NCI-H2227 (cell line): Measurements from ENCODE around the gene ID1.
A peak's percentile ranks its signal among the peaks of the same experiment; 100 is the strongest.
"Not testable (repeated sequence)": the region's sequence is repeated elsewhere in the genome, so short reads cannot be mapped to it uniquely, and the experiment has no call there.

Experiments
- DNase-seq: peaks from one replicate; lab custom pipeline; 2025; ENCODE audit not compliant: unreplicated experiment; lab: John Stamatoyannopoulos, UW

ID1 gene

GRCh38 chr20:31573555-31574321 lies 31.4 kb upstream of the ID1 start:
- peak; percentile 45 for DNase-seq

- not testable (repeated sequence) for DNase-seq
Measured at GRCh38 chr20:31574986-31575385, 30.1 kb upstream of the ID1 start.

GRCh38 chr20:31576751-31577150 lies 28.3 kb upstream of the ID1 start:
- DNase-seq: no peak

- DNase-seq: no peak
Measured at GRCh38 chr20:31577194-31577593, 27.9 kb upstream of the ID1 start.

- no peak for DNase-seq
Measured at GRCh38 chr20:31578448-31579138, 26.5 kb upstream of the ID1 start.

GRCh38 chr20:31579245-31579644 lies 25.8 kb upstream of the ID1 start:
- DNase-seq: no peak

- not testable (repeated sequence) for DNase-seq
Measured at GRCh38 chr20:31579941-31580651, 25.0 kb upstream of the ID1 start.

- no peak for DNase-seq
Measured at GRCh38 chr20:31580706-31581105, 24.4 kb upstream of the ID1 start.

- no peak for DNase-seq
Measured at GRCh38 chr20:31581391-31581790, 23.7 kb upstream of the ID1 start.

GRCh38 chr20:31587545-31588389 lies 17.3 kb upstream of the ID1 start:
- peak; percentile 42 for DNase-seq

GRCh38 chr20:31590717-31591225 lies 14.3 kb upstream of the ID1 start:
- no peak for DNase-seq

GRCh38 chr20:31593221-31594001 lies 11.7 kb upstream of the ID1 start:
- DNase-seq: no peak

- no peak for DNase-seq
Measured at GRCh38 chr20:31594002-31594557, 11.0 kb upstream of the ID1 start.

- DNase-seq: no peak
Measured at GRCh38 chr20:31594558-31595379, 10.3 kb upstream of the ID1 start.

- DNase-seq: no peak
Measured at GRCh38 chr20:31595380-31595653, 9.8 kb upstream of the ID1 start.

GRCh38 chr20:31595654-31596411 lies 9.3 kb upstream of the ID1 start:
- DNase-seq: peak; percentile 76

GRCh38 chr20:31596412-31596715 lies 8.7 kb upstream of the ID1 start:
- not testable (repeated sequence) for DNase-seq

GRCh38 chr20:31596831-31597480 lies 8.1 kb upstream of the ID1 start:
- DNase-seq: peak; percentile 35
